H9 (cell line): Measurements from ENCODE around the gene HMGN2. TPM values are rescaled to one million over a fixed set of nuclear protein-coding genes. Genes with fewer than 3 reads are reported as not detected.

ENCODE experiments used
- DNase-seq: peaks from one replicate; pipeline ENCODE4 v3.0.0-alpha.2; 2017
- H2AFZ ChIP-seq: one replicate; pipeline ENCODE4 v1.6.1; 2013; ENCODE audit warnings: mild to moderate bottlenecking, low read length, control low read depth, moderate library complexity
- H2AK5ac ChIP-seq: 2 replicates; pipeline ENCODE4 v1.6.1; 2013; ENCODE audit warnings: low read length, control low read depth, mixed read lengths; ENCODE audit not compliant: insufficient read length
- H2BK120ac ChIP-seq: one replicate; pipeline ENCODE4 v1.6.1; 2013; ENCODE audit warnings: low read depth, mild to moderate bottlenecking, low read length, control low read depth, inconsistent platforms; ENCODE audit not compliant: poor library complexity, severe bottlenecking
- H2BK12ac ChIP-seq: 2 replicates; pipeline ENCODE4 v1.6.1; 2013; ENCODE audit warnings: low read length, control low read depth, mixed read lengths, low read depth; ENCODE audit not compliant: insufficient read length
- H2BK15ac ChIP-seq: 2 replicates; pipeline ENCODE4 v1.6.1; 2013; ENCODE audit warnings: low read depth, low read length, control low read depth
- H2BK20ac ChIP-seq: one replicate; pipeline ENCODE4 v1.6.1; 2013; ENCODE audit warnings: low read depth, mild to moderate bottlenecking, low read length, control low read depth, inconsistent platforms; ENCODE audit not compliant: poor library complexity, severe bottlenecking
- H2BK5ac ChIP-seq: 2 replicates; pipeline ENCODE4 v1.6.1; 2013; ENCODE audit warnings: low read length, control low read depth, mixed read lengths; ENCODE audit not compliant: insufficient read length
- H3K14ac ChIP-seq: 2 replicates; pipeline ENCODE4 v1.6.1; 2013; ENCODE audit warnings: low read length, control low read depth; ENCODE audit not compliant: insufficient read depth
- H3K18ac ChIP-seq: 2 replicates; pipeline ENCODE4 v1.6.1; 2013; ENCODE audit warnings: low read depth, mild to moderate bottlenecking, mixed read lengths, low read length, control low read depth; ENCODE audit not compliant: insufficient read length
- H3K23ac ChIP-seq: 2 replicates; pipeline ENCODE4 v1.6.1; 2013; ENCODE audit warnings: low read length, control low read depth, mixed read lengths, low read depth; ENCODE audit not compliant: insufficient read length
- H3K23me2 ChIP-seq: 2 replicates; pipeline ENCODE4 v1.6.1; 2013; ENCODE audit warnings: low read depth, mild to moderate bottlenecking, mixed read lengths, low read length, control low read depth; ENCODE audit not compliant: insufficient read length, poor library complexity, severe bottlenecking
- H3K27ac ChIP-seq: 2 replicates; pipeline ENCODE4 v1.5.1; 2013; ENCODE audit warnings: low read length, control low read depth, mixed read lengths, low read depth; ENCODE audit not compliant: insufficient read length
- H3K27me3 ChIP-seq: 2 replicates; pipeline ENCODE4 v1.6.1; 2013; ENCODE audit warnings: low read length, control low read depth, inconsistent platforms; ENCODE audit not compliant: insufficient read depth
- H3K4ac ChIP-seq: 2 replicates; pipeline ENCODE4 v1.6.1; 2013; ENCODE audit warnings: low read depth, mild to moderate bottlenecking, control low read depth, inconsistent platforms, low read length, moderate library complexity
- H3K4me1 ChIP-seq: 2 replicates; pipeline ENCODE4 v1.6.1; 2013; ENCODE audit warnings: low read length, control low read depth, inconsistent platforms; ENCODE audit not compliant: insufficient read depth
- H3K4me2 ChIP-seq: 2 replicates; pipeline ENCODE4 v1.6.1; 2013; ENCODE audit warnings: low read length, control low read depth, mixed read lengths; ENCODE audit not compliant: insufficient read length, insufficient read depth
- H3K56ac ChIP-seq: 2 replicates; pipeline ENCODE4 v1.6.1; 2013; ENCODE audit warnings: low read depth, mild to moderate bottlenecking, mixed read lengths, low read length, control low read depth; ENCODE audit not compliant: insufficient read length
- H3K79me1 ChIP-seq: 2 replicates; pipeline ENCODE4 v1.6.1; 2013; ENCODE audit warnings: low read depth, mild to moderate bottlenecking, moderate library complexity, low read length, control low read depth, inconsistent platforms; ENCODE audit not compliant: insufficient read depth, poor library complexity, severe bottlenecking
- H3K79me2 ChIP-seq: 2 replicates; pipeline ENCODE4 v1.6.1; 2013; ENCODE audit warnings: low read length, control low read depth, inconsistent platforms; ENCODE audit not compliant: insufficient read depth
- H3K9ac ChIP-seq: 2 replicates; pipeline ENCODE4 v1.6.1; 2013; ENCODE audit warnings: low read length, control low read depth, mixed read lengths; ENCODE audit not compliant: insufficient read length; ENCODE audit errors: extremely low read depth
- H3K9me3 ChIP-seq: one replicate; pipeline ENCODE4 v1.6.1; 2013; ENCODE audit warnings: low read depth, low read length, inconsistent platforms; ENCODE audit not compliant: control insufficient read depth
- H3T11ph ChIP-seq: one replicate; pipeline ENCODE4 v1.6.1; 2013; ENCODE audit warnings: mild to moderate bottlenecking, low read length, control low read depth, inconsistent platforms
- H4K20me1 ChIP-seq: one replicate; pipeline ENCODE4 v1.6.1; 2013; ENCODE audit not compliant: control insufficient read depth, insufficient read length, insufficient read depth
- H4K5ac ChIP-seq: 2 replicates; pipeline ENCODE4 v1.6.1; 2013; ENCODE audit warnings: low read depth, mild to moderate bottlenecking, mixed read lengths, low read length, control low read depth; ENCODE audit not compliant: insufficient read length
- H4K8ac ChIP-seq: replicated peaks from 2 replicates; pipeline ENCODE4 v1.6.1; 2013; ENCODE audit warnings: low read length, control low read depth, mixed read lengths, low read depth; ENCODE audit not compliant: insufficient read length
- H4K91ac ChIP-seq: 2 replicates; pipeline ENCODE4 v1.6.1; 2013; ENCODE audit warnings: low read depth, mild to moderate bottlenecking, moderate library complexity, mixed read lengths, low read length, control low read depth; ENCODE audit not compliant: insufficient read length
- H3K27ac Mint-ChIP-seq, 3 experiments: 2 replicates in 2 of 3; 3 replicates in 1 of 3; pipeline ENCODE4 v1.8.0; 2020 to 2021; ENCODE audit warnings: mixed read lengths in 3 of 3, mild to moderate bottlenecking in 1 of 3, moderate library complexity in 1 of 3
- H3K27me3 Mint-ChIP-seq: 2 replicates; pipeline ENCODE4 v1.8.0; 2021; ENCODE audit warnings: low read depth, mild to moderate bottlenecking, moderate library complexity, mixed read lengths
- H3K36me3 Mint-ChIP-seq, 3 experiments: 2 replicates in 2 of 3; 3 replicates in 1 of 3; pipeline ENCODE4 v1.8.0; 2020 to 2021; ENCODE audit warnings: low read depth in 3 of 3, mixed read lengths in 3 of 3; ENCODE audit not compliant: insufficient read depth in 1 of 3
- H3K4me1 Mint-ChIP-seq, 2 experiments: 2 replicates each; pipeline ENCODE4 v1.8.0; 2020; ENCODE audit warnings: mixed read lengths in 2 of 2
- H3K4me3 Mint-ChIP-seq, 2 experiments: 2 replicates in 1 of 2; 3 replicates in 1 of 2; pipeline ENCODE4 v1.8.0; 2020 to 2021; ENCODE audit warnings: mild to moderate bottlenecking in 2 of 2, mixed read lengths in 2 of 2, moderate library complexity in 1 of 2
- H3K9me3 Mint-ChIP-seq, 2 experiments: 2 replicates in 1 of 2; 3 replicates in 1 of 2; pipeline ENCODE4 v1.8.0; 2020; ENCODE audit warnings: mild to moderate bottlenecking in 2 of 2, mixed read lengths in 2 of 2, moderate library complexity in 1 of 2
- CTCF ChIP-seq: fragments of 200-600 bp; sonication (generic); conservative IDR thresholded peaks from 3 replicates; pipeline ENCODE4 v1.8.0; 2021; ENCODE audit warnings: antibody characterized with exemption, mild to moderate bottlenecking
- WGBS: extraction: QIAGEN DNeasy Blood & Tissue Kit; methylation state at CpG from one replicate; pipeline ENCODE4 v1.1.7; 2013; ENCODE audit warnings: missing lambda C conversion rate, low lambda C conversion rate, mixed read lengths; ENCODE audit not compliant: insufficient read length; ENCODE audit errors: extremely low coverage; 5-methylcytosine and 5-hydroxymethylcytosine counted together
- long read RNA-seq: library from polyadenylated mRNA; unstranded; transcript quantifications from one replicate; pipeline ENCODE4 v2.0.0, GENCODE V29; 2020
- total RNA-seq: library from RNA; stranded (reverse); gene quantifications from 2 replicates; pipeline ENCODE4 v1.2.1, GENCODE V29; 2021

Gene HMGN2
- total RNA-seq, result 622 and 626 TPM in 2 replicates
- long read RNA-seq, transcript HMGN2-202 (5 exons, 1,045 nt), result minor isoform, 29 of 3,935 reads
- long read RNA-seq, transcript HMGN2-201 (6 exons, 1,191 nt), result major isoform, 3,797 of 3,935 reads
- long read RNA-seq, transcript HMGN2-206 (6 exons, 932 nt), result minor isoform, 12 of 3,935 reads
- long read RNA-seq, transcript HMGN2-208 (4 exons, 1,030 nt), result minor isoform, 12 of 3,935 reads
- long read RNA-seq, partial matches to known transcripts, result 16 of 3,935 reads
- long read RNA-seq, other reads (novel, unspliced or antisense), result 56 of 3,935 reads

GRCh38 chr1:26472320-26472900 is at the start of gene HMGN2:
Gene HMGN2, plus strand, starts transcription at chr1:26472440. Its CDS starts 173 bp downstream, at chr1:26472613.
- H2AFZ ChIP-seq, result no peak within 1 kb of the TSS
- Mint-ChIP-seq H3K4me3 (peak within 1 kb of the TSS; percentile 88 to 90), H3K27ac (peak within 1 kb of the TSS; percentile 96 to 99 (median 99)), H3K27me3 (no peaks in the 10 kb centered on the region; the same call in 1 of the 2 replicates), H3K36me3 (peaks cover 45 to 67% (median 66%) of the 10 kb centered on the region in 3 experiments), H3K4me1 (peaks cover 31 to 43% of the 10 kb centered on the region in 2 experiments), H3K9me3 (no peaks in the 10 kb centered on the region)
- H4K8ac ChIP-seq, result no peak within 1 kb of the TSS
- TF ChIP-seq CTCF, result no peak
- H2BK20ac ChIP-seq, result no peak within 1 kb of the TSS
- peak within 1 kb of the TSS; percentile 94 for H3K4me2 ChIP-seq
- H2BK120ac ChIP-seq, result peak within 1 kb of the TSS; percentile 90
- no peak within 1 kb of the TSS; the same call in 1 of the 2 replicates for H3K4ac ChIP-seq
- no peak within 1 kb of the TSS for H3K56ac ChIP-seq
- no peak within 1 kb of the TSS for H3K23ac ChIP-seq
- no peaks in the 10 kb centered on the region; the same call in 1 of the 2 replicates for H3K4me1 ChIP-seq
- peak within 1 kb of the TSS; percentile 99 for H3K18ac ChIP-seq
- no peaks in the 10 kb centered on the region for H3K27me3 ChIP-seq
- no peaks in the 10 kb centered on the region for H4K20me1 ChIP-seq
- peak; percentile 88 for DNase-seq
- no peak within 1 kb of the TSS for H4K91ac ChIP-seq
- H3T11ph ChIP-seq, result no peak within 1 kb of the TSS
- H2BK12ac ChIP-seq, result peak within 1 kb of the TSS; percentile 92
- no peaks in the 10 kb centered on the region for H3K79me1 ChIP-seq
- H3K79me2 ChIP-seq, result peaks cover 4% of the 10 kb centered on the region; the same call in 1 of the 2 replicates
- peaks cover 10% of the 10 kb centered on the region for H3K23me2 ChIP-seq
- peak within 1 kb of the TSS; percentile 92 for H3K9ac ChIP-seq
- H3K9me3 ChIP-seq, result no peaks in the 10 kb centered on the region
- no peak within 1 kb of the TSS for H2AK5ac ChIP-seq
- H2BK5ac ChIP-seq, result peak within 1 kb of the TSS; percentile 32
- peak within 1 kb of the TSS; percentile 61 for H3K27ac ChIP-seq
- no peak within 1 kb of the TSS for H2BK15ac ChIP-seq
- no peak within 1 kb of the TSS for H4K5ac ChIP-seq
- WGBS, result no CpG with 5 or more reads among the region's 69 CpGs
- H3K14ac ChIP-seq, result peak within 1 kb of the TSS; percentile 100
